Stimulated activated CD4-positive, alpha-beta T cell treated with anti-CD3 and anti-CD28 coated beads, Interleukin-2, amount 100 ng/mL, for 24 hours (primary cell): ENCODE data around the gene THBS4.

Experiments used
- DNase-seq, 2 donors: peaks; one replicate each; pipeline ENCODE4 v3.0.0-alpha.2; 2020

THBS4 gene

GRCh38 chr5:80122579-80122978 is 87.4 kb downstream of the THBS4 start:
- DNase-seq, result no peak

GRCh38 chr5:80124121-80124918 is 89.2 kb downstream of the THBS4 start:
- DNase-seq, result no peak

GRCh38 chr5:80125022-80125961 is 90.1 kb downstream of the THBS4 start:
- no peak for DNase-seq

- DNase-seq, result no peak
These were observed 90.9 kb downstream of the THBS4 start for GRCh38 chr5:80125962-80126480.

- DNase-seq, result no peak
These were observed 92.0 kb downstream of the THBS4 start for GRCh38 chr5:80127116-80127552.

GRCh38 chr5:80128141-80128540 is 93.0 kb downstream of the THBS4 start:
- DNase-seq, result no peak

- no peak for DNase-seq
These were observed 94.0 kb downstream of the THBS4 start for GRCh38 chr5:80129146-80129545.
